ENCODE measurements around the gene PVALEF.

GRCh38 chr17:81139428-81139827 lies 25.9 kb upstream of the PVALEF start:
- TF ChIP-seq CTCF (IDR thresholded peaks at IDR 0.05) (no peak), POLR2A (IDR thresholded peaks at IDR 0.05) (no peak)

Measured in uterus (tissue), 2 donors.